Breast epithelium (tissue), 3 donors: ENCODE measurements around the gene SPTBN5.

Source experiments
- POLR2A ChIP-seq: fragments of 450-650 bp; IDR thresholded peaks from one replicate; pipeline ENCODE4 v1.6.1; 2016; ENCODE audit warnings: antibody characterized with exemption, mild to moderate bottlenecking, moderate library complexity
- POLR2AphosphoS5 ChIP-seq, 3 donors: sonication (generic); formaldehyde crosslinking; IDR thresholded peaks; one replicate each; pipeline ENCODE4 v1.6.1; 2017; ENCODE audit warnings: antibody characterized with exemption in 3 of 3
- TF ChIP-seq, protein P1 (sequence below), 3 donors: fragments of 450-650 bp; IDR thresholded peaks; one replicate each; pipeline ENCODE4 v1.5.1; 2016 to 2017; ENCODE audit warnings: antibody characterized with exemption in 3 of 3, mild to moderate bottlenecking in 3 of 3, moderate library complexity in 3 of 3

DNA sequence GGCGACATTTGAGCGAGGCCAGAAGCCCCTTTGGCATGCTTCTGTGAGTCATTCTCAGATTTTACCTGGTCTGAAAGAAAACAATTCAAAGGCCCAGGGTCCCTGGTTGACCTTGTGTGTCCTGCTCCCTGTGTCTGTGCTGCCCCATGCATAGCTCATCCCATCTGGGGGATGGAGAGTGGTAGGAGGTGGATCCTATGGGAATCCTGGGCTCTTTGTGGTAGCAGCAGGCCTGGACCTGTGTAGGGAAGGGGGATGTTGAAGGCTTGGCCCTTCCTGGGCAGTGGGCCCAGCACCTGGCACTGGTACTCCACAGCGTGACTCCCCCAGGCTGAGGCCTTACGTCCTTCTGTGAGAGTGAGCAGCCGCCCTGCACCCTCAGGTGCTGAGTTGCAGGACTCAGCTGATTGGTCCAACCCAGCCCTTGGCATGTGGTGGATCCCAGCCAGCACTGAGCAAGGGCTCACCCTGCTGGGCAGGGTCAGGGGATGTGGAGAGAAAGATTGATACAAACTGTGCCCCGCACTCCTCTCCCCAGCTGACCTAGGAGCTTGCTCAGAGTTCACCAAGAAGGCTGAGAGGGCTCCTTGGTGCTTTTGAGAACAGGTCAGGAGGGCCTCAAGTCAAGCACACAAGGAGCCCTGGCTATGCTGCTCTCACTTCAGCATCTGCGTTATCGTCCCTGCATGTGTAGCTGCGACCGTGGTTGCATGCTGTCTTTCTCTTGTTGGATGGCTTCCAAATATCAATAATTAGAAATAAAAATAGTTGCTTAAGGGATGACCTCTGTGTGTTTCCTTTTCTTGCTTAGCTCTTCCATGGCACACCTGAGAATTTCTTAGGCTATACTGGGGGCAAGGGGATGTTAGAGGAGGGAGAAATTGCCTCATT is 87.3 kb downstream of the SPTBN5 start:
- no peak for TF ChIP-seq POLR2A
- TF ChIP-seq, protein P1, sequence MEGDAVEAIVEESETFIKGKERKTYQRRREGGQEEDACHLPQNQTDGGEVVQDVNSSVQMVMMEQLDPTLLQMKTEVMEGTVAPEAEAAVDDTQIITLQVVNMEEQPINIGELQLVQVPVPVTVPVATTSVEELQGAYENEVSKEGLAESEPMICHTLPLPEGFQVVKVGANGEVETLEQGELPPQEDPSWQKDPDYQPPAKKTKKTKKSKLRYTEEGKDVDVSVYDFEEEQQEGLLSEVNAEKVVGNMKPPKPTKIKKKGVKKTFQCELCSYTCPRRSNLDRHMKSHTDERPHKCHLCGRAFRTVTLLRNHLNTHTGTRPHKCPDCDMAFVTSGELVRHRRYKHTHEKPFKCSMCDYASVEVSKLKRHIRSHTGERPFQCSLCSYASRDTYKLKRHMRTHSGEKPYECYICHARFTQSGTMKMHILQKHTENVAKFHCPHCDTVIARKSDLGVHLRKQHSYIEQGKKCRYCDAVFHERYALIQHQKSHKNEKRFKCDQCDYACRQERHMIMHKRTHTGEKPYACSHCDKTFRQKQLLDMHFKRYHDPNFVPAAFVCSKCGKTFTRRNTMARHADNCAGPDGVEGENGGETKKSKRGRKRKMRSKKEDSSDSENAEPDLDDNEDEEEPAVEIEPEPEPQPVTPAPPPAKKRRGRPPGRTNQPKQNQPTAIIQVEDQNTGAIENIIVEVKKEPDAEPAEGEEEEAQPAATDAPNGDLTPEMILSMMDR (IDR thresholded peaks at IDR 0.05): no peak
- no peak for TF ChIP-seq POLR2AphosphoS5 (IDR thresholded peaks at IDR 0.05)
